ENCODE data around the gene C13orf42. TPM values are rescaled to one million over a fixed set of nuclear protein-coding genes. Genes with fewer than 3 reads are reported as not detected.

The C13orf42 gene
- total RNA-seq, 1 experiment from 2014 or later = not detected

DNA sequence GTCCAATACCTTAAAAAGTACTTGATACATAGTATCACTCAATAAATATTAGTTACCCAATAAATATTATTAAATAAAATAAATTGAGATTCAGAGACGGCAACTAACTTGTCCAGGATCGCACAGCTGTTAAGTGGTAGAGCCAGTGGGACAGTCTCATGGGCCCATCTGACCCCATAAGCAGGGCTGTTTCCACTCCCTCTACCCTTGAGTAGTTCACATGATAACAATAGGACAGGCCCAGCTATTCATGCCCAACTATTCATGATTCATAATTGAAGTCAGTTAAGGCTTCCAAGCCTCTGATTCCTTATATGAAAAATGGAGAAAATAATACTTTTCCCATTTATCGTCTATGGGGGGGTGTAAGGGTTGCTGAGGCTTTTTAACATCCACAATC, 78.2 kb downstream of the C13orf42 start:
- no peaks in the 10 kb centered on the region for H3K27me3 ChIP-seq (ENCODE audit: low read length)
- no peaks in the 10 kb centered on the region for H3K79me2 ChIP-seq (ENCODE audit: low read length)
- no peak overlapping the region for H3K4me2 ChIP-seq (ENCODE audit: low read depth, low read length, poor library complexity, severe bottlenecking)
- H3K9ac ChIP-seq (ENCODE audit: low read length) = no peak overlapping the region
- H3K36me3 ChIP-seq (ENCODE audit: insufficient read depth, low read length) = no peaks in the 10 kb centered on the region
- H3K9me3 ChIP-seq (ENCODE audit: low read length) = no peaks in the 10 kb centered on the region
- no peak overlapping the region for H3K4me3 ChIP-seq (ENCODE audit: low read length)
- no peaks in the 10 kb centered on the region for H4K20me1 ChIP-seq (ENCODE audit: insufficient read depth, low read depth, low read length)
- no peaks in the 10 kb centered on the region for H3K9me2 ChIP-seq (replicated peaks; ENCODE audit: insufficient read depth, low read length)
- no peak overlapping the region for H3K27ac ChIP-seq (ENCODE audit: low read length)
- H3K4me1 ChIP-seq (ENCODE audit: low read length) = no peaks in the 10 kb centered on the region
- no peak for DNase-seq
- no peak overlapping the region for H2AFZ ChIP-seq (ENCODE audit: low read length)

Other genes with a start within 250 kb of the C13orf42 start
- 85.2 and 137 TPM in 2 replicates for gene RNASEH2B, start 201.5 kb downstream of the C13orf42 start, total RNA-seq (2014; rRNA removed; shearing (Covaris generic); ENCODE audit: low replicate concordance)
- not detected in 2 replicates for gene FAM124A, start 111.1 kb upstream of the C13orf42 start, total RNA-seq (2014; rRNA removed; shearing (Covaris generic); ENCODE audit: low replicate concordance)
- not detected in 2 replicates for gene SERPINE3, start 228.4 kb upstream of the C13orf42 start, total RNA-seq (2014; rRNA removed; shearing (Covaris generic); ENCODE audit: low replicate concordance)

Data from Karpas-422 (cell line).